Gastrocnemius medialis (tissue), 4 donors: ENCODE measurements around the gene FAM53C.

Source experiments
- POLR2A ChIP-seq, 2 donors: fragments of 450-650 bp; IDR thresholded peaks; one replicate each; pipeline ENCODE4 v1.6.1; 2017; ENCODE audit warnings: antibody characterized with exemption in 2 of 2, mild to moderate bottlenecking in 2 of 2, moderate library complexity in 2 of 2
- TF ChIP-seq, protein P1 (sequence below), 5 experiments: fragments of 450-650 bp in 3 of 5; fragments of 200-600 bp in 2 of 5; sonication (generic) in 2 of 5; IDR thresholded peaks in 4 of 5; conservative IDR thresholded peaks in 1 of 5; 1 replicate in 4 of 5; 2 replicates in 1 of 5; pipeline ENCODE4 v1.5.1; 2016 to 2019; ENCODE audit warnings: antibody characterized with exemption in 5 of 5, mild to moderate bottlenecking in 3 of 5, moderate library complexity in 3 of 5

DNA sequence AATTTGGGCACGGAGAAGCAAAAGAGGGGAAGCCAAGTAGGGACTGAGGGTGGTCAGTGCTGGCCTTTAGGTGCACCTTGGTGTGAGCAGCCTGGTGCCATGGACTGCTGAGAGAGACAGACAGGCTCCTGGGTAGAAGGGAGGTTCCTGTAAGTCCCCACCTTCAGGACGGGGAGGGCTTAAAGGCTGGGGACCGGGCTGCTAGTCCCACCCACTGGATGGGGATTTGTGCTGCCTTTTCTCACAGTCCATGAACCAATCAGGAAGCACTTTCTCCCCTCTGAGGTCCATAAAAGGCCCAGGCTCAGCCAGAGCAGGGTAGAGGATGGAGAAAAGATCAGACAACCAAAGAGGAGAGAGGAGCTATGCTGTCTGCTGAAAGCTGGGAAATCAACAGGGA lies 21.7 kb upstream of the FAM53C start:
- no peak for TF ChIP-seq POLR2A (IDR thresholded peaks at IDR 0.05)
- TF ChIP-seq, protein P1, sequence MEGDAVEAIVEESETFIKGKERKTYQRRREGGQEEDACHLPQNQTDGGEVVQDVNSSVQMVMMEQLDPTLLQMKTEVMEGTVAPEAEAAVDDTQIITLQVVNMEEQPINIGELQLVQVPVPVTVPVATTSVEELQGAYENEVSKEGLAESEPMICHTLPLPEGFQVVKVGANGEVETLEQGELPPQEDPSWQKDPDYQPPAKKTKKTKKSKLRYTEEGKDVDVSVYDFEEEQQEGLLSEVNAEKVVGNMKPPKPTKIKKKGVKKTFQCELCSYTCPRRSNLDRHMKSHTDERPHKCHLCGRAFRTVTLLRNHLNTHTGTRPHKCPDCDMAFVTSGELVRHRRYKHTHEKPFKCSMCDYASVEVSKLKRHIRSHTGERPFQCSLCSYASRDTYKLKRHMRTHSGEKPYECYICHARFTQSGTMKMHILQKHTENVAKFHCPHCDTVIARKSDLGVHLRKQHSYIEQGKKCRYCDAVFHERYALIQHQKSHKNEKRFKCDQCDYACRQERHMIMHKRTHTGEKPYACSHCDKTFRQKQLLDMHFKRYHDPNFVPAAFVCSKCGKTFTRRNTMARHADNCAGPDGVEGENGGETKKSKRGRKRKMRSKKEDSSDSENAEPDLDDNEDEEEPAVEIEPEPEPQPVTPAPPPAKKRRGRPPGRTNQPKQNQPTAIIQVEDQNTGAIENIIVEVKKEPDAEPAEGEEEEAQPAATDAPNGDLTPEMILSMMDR (IDR thresholded peaks at IDR 0.05 in 4 of 5, conservative IDR thresholded peaks at IDR 0.05 in 1 of 5) = no peak
